ENCODE results near the gene IGSF9. TPM values are rescaled to one million over a fixed set of nuclear protein-coding genes. Genes with fewer than 3 reads are reported as not detected.

The IGSF9 gene
- total and polyA plus RNA-seq, 2 experiments from 2014 or later, result 10.3 to 27.6 TPM

DNA sequence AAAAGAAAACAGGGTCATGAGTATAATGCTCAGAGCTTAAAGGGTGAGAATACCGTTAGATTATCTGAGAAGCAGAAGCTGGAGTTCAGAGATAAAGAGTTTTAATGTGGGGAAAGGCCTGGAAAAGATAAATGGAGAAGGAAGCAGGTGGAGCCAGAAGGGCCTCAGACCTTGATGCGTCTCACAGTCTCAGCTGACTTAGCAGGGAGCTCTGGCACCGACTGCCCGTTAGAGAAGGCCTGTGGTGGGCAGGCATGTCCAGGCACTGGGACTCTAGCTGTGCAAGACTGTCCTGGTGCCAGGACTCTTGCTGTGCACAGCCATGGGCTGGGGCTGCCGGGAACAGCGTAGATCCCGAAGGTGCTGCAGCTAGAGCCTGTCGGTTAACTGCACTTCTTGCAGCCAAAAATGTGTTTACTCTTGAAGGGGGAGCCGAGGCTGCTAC, 12.4 kb upstream of the IGSF9 start:
- Histone ChIP-seq H2AFZ (no peak overlapping the region), H3K27ac (ENCODE audit: low read depth) (no peak overlapping the region), H3K4me3 (no peak overlapping the region), H4K20me1 (replicated peaks; ENCODE audit: insufficient read depth) (no peaks in the 10 kb centered on the region), H3K36me3 (ENCODE audit: insufficient read depth) (no peaks in the 10 kb centered on the region), H3K4me1 (ENCODE audit: insufficient read depth) (no peaks in the 10 kb centered on the region), H3K27me3 (ENCODE audit: insufficient read depth) (no peaks in the 10 kb centered on the region), H3K4me2 (no peak overlapping the region), H3K9me2 (ENCODE audit: insufficient read depth) (no peaks in the 10 kb centered on the region), H3F3A (replicated peaks; ENCODE audit: low read depth) (no peaks in the 10 kb centered on the region), H3K79me2 (replicated peaks; ENCODE audit: insufficient read depth) (no peaks in the 10 kb centered on the region)
- H3K27ac Mint-ChIP-seq, result no peak overlapping the region
- no peaks in the 10 kb centered on the region for H3K9me3 Mint-ChIP-seq
- no peaks in the 10 kb centered on the region; the same call in 2 of the 3 replicates for H3K4me1 Mint-ChIP-seq
- TF ChIP-seq POLR2AphosphoS5 (IDR thresholded peaks at IDR 0.05; ENCODE audit: low read depth) (no peak), NANOG (IDR thresholded peaks at IDR 0.05; ENCODE audit: borderline replicate concordance) (no peak), CTCF (conservative IDR thresholded peaks at IDR 0.05; ENCODE audit: low read depth in 2 of 2) (no peak), ZNF462 (CRISPR knock-in tag; IDR thresholded peaks at IDR 0.05) (no peak), EZH2phosphoT487 (IDR thresholded peaks at IDR 0.05; ENCODE audit: unreplicated experiment) (no peak), JUNB (IDR thresholded peaks at IDR 0.05; ENCODE audit: unreplicated experiment) (no peak), ZNF331 (CRISPR knock-in tag; IDR thresholded peaks at IDR 0.05; ENCODE audit: low read depth) (no peak), ZNF114 (CRISPR knock-in tag; IDR thresholded peaks at IDR 0.05) (no peak), EZH2 (IDR thresholded peaks at IDR 0.05; ENCODE audit: low read depth, unreplicated experiment) (no peak), STAT1 (IDR thresholded peaks at IDR 0.05; ENCODE audit: unreplicated experiment) (no peak), CREB1 (CRISPR knock-in tag; IDR thresholded peaks at IDR 0.05; ENCODE audit: low read depth) (no peak), ETS1 (IDR thresholded peaks at IDR 0.05) (no peak)
- TF ChIP-seq, protein P1, sequence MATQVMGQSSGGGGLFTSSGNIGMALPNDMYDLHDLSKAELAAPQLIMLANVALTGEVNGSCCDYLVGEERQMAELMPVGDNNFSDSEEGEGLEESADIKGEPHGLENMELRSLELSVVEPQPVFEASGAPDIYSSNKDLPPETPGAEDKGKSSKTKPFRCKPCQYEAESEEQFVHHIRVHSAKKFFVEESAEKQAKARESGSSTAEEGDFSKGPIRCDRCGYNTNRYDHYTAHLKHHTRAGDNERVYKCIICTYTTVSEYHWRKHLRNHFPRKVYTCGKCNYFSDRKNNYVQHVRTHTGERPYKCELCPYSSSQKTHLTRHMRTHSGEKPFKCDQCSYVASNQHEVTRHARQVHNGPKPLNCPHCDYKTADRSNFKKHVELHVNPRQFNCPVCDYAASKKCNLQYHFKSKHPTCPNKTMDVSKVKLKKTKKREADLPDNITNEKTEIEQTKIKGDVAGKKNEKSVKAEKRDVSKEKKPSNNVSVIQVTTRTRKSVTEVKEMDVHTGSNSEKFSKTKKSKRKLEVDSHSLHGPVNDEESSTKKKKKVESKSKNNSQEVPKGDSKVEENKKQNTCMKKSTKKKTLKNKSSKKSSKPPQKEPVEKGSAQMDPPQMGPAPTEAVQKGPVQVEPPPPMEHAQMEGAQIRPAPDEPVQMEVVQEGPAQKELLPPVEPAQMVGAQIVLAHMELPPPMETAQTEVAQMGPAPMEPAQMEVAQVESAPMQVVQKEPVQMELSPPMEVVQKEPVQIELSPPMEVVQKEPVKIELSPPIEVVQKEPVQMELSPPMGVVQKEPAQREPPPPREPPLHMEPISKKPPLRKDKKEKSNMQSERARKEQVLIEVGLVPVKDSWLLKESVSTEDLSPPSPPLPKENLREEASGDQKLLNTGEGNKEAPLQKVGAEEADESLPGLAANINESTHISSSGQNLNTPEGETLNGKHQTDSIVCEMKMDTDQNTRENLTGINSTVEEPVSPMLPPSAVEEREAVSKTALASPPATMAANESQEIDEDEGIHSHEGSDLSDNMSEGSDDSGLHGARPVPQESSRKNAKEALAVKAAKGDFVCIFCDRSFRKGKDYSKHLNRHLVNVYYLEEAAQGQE (IDR thresholded peaks at IDR 0.05; ENCODE audit: unreplicated experiment), result no peak
- no peak overlapping the region for H3K4me3 Mint-ChIP-seq
- no peaks in the 10 kb centered on the region for H3K36me3 Mint-ChIP-seq (ENCODE audit: low read depth)
- DNase-seq (ENCODE audit: low spot score), result no peak
- H3K27me3 Mint-ChIP-seq (ENCODE audit: insufficient read depth, low read depth, poor library complexity), result peaks cover 5% of the 10 kb centered on the region
- no peak for ATAC-seq
